HG02938 (cell line): ENCODE results near the gene TMA16.
"Not testable (repeated sequence)": the region's sequence is repeated elsewhere in the genome, so short reads cannot be mapped to it uniquely, and the experiment has no call there.

Experiments used
- ATAC-seq: cut with Tn5 transposase; IDR thresholded peaks from one replicate; pipeline ENCODE4 v1.9.1; 2021; ENCODE audit warnings: mild to moderate bottlenecking, moderate library complexity; ENCODE audit not compliant: unreplicated experiment

TMA16 gene

DNA sequence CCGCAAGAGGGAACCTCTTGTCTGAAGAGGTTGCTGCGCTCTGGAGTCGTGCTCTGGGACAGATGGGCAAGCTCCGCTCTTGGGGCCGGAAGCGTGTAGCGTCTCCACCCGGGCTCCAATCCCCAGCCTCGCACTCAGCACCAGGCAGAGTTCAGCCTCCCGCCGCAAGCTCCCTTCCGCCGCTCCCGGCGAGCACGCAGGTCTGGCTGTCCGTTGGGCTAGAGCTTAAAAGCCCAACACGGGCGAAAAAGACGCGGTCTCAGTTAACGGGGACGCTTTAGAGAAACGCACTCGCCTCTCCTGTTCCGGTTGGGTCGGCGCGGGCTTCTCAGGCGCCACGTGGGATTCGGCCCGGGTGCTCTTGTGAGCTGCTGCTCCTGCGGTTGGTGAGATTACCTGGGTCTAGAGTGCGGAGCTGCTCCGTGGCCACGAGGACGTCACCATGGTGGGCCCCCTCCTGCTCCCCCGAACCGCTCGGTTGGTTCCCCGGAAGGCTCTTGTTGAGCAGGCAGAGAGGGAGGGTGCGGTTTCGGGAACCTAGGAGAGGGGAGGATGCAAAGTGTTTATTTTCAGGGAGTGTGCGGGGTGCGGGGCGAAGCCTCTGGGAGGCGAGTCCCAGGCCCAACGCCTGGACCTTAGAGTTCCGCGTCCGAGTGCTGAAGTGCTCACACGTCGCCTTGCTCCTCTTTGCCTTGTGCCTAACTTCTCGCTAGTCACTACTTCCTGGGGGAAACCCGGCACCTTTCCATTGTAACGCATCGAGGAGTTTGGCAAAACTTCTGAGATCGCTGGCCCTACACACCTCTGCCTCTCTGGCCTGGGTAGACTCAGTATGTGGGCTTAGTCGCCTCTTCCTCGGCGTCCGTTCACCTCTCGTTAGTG is at the start of gene TMA16:
Gene TMA16 (plus strand): TSS at position 331 of the 882 bp plus-strand sequence. CDS start 112 bp downstream, at position 443.
- ATAC-seq: peak; percentile 77

DNA sequence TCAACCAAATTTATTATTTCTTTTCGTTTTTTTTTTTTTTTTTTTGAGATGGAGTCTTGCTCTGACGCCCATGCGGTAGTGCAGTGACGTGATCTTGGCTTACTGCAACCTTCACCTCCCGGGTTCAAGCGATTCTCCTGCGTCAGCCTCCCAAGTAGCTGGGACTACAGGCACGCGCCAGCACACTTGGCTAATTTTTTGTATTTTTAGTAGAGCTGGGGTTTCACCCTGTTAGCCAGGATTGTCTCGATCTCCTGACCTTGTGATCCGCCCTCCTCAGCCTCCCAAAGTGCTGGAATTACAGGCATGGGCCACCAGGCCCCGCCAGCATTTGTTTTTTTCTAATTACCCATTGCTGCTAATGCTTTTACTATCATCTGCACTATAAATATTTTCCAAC is 47.5 kb upstream of the TMA16 start:
- not testable (repeated sequence) for ATAC-seq

DNA sequence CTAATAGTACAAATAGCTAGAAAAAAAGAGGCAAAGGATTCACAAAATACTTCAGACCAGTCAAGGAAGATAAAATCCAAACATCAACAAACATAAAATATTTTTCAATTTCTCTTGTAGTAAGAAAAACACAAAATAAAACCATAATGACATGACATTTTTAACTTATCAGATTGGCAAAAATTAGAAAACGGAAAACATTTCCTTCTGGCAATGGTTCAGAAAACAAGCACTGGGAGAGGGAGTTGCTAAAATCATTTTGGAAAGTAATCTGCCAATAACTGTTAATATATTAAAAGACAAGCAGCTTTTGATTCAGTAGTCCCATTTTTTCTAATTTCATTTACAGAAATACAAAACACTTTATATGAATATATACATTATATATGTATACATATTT is 47.0 kb upstream of the TMA16 start:
- ATAC-seq: no peak

DNA sequence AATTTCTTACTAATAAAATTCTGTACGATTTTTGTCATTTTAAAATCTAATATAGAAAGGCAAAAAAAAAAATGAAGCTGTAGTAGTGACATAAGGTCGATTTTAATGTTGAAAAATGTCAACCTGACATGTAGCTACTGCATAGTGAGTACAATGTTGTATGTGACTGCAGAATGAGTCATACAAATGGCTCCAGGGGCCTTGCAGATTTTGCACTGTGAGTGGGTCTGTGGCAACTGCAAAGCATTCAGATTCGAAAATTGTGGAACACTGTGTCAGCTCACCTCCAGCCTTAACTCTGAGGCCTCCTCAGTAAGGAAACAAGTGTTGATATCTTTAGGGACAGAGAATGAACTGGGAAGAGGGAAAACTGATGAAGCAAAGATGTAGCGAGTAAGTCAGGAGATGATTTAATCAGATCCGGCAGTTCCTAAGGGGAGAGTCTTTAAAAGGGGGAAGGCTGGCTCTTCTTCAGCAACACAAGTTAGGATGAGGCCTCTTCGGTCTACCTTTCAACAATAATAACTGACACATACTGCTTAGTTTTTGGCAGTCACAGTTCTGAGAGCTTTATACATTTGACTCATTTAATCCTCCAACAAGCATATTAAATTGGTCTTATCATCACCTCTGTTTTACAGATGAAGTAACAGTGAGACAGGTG is 45.8 kb upstream of the TMA16 start:
- ATAC-seq: no peak

DNA sequence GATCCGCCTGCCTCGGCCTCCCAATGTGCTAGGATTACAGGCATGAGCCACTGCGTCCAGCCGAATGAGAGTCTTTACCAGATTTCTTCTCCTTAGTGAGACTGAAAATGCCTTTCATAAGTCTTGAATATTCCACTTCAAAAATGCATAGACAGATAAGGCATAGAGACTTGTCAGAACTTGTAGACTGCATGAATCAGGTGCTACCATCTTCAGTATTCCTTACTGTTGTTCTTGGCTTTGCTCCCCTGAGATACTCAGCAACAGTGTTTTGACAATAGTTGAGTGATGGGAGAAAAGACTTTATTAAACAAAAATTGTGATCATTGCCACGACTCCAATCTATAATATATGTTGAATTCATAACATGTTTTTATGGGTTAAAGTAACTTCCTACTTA is 31.9 kb upstream of the TMA16 start:
- no peak for ATAC-seq

DNA sequence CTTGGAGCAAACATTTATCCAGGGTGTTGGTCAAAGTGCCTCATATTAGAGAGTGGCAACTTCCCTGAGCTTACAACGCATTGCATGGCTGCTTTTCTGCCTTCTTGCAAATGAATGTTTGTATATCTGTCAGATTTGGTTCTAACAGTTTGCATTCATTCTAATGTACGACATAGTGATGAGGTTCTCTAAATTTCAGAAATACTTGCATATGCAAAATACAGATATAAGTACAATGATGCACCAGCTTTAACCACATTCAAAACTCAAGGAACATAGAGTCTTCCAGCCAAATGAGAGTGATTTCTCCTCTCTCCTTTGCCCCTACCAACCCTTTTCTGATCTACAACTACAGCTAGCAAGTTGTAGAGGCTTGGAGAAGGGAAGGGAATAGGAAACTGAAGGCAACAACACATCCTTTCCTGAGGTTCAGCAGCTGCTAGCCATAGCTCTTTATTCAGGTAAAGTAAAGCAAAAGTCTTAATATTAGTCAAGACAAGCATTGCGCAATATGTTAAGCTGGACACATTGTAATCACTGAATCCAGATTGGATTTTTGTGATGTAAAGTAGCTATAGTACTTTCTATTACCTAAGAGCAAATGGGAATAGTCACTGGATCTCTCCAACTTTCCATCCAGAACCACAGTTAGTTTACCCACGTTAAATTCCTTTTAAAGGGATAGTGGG is 27.3 kb upstream of the TMA16 start:
- ATAC-seq: no peak

DNA sequence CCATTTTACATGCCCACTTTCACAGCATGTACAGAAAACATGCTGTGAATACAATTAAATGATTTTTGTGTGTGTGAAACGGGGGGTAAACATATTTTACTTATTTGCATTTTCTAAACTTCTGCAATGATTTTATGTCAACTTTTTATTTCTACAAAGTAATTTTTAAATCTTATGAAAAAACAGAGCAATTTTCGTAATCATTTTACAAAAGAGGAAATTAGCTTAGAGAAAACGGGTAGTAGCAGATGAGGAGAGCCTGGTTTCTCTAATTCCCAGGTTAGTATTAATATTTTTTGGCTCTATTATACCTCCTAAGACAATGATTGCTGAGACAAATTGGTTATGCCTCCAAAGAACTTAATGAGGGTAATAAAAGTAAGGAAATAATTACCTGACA is 24.1 kb upstream of the TMA16 start:
- no peak for ATAC-seq

DNA sequence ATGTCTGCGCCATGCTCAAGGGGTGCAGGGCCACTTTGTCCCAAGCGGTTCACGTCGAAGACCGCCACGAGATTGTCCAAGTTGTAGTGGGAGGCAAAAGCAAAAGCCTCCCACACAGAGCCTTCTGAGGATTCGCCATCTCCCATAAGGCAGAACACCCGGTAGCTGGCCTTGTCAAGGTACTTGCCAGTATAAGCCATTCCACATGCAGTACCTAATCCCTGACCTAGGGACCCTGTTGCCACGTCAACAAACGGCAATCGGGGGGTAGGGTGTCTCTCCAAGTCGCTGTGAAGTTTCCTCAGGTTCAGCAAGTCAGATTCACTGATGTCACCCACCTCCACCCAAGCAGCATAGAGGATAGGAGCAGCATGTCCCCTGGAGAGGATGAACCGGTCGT is 21.4 kb upstream of the TMA16 start:
- ATAC-seq: no peak

DNA sequence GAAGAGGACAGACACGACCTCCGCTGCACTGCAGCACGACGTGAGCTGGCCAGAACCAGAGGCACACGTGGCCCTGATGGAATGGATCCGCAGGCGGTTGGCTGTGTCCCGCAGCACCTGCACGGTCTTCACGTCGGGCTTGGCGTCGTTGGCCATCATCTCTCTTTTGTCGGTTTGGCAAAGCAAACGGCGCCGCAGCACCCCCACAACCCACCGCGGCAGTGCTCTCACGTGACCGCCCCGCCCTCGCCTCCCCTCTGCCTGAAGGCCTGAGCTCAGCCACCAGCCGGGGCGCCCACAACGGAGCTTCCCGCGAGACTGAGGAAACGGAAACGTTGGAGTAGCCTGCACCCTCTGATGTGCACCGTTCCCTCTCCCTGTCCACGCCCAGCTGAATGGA is 20.9 kb upstream of the TMA16 start, which contains the start of gene TKTL2:
Gene TKTL2 (minus strand): TSS at position 179 of the 400 bp plus-strand sequence. CDS start 20 bp downstream, at position 159.
- ATAC-seq: no peak

DNA sequence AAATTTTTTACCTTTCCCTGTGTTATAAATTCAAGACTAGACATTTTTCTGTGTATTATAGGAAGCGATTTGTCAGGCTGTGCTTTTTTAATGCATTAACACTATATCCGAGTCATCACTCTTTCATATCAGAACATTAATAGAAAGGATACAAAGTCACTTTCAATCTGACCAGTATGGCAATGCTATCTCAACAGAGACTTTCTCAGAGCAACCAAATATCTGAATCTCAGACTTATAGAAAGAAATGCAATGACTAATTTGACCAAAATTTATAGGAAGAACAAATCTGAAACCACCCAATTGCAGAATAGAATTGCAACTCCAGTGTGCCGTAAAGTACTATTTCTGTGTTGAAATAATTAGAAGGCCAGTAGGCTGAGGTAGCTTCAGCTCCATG is 20.5 kb upstream of the TMA16 start:
- ATAC-seq: no peak

DNA sequence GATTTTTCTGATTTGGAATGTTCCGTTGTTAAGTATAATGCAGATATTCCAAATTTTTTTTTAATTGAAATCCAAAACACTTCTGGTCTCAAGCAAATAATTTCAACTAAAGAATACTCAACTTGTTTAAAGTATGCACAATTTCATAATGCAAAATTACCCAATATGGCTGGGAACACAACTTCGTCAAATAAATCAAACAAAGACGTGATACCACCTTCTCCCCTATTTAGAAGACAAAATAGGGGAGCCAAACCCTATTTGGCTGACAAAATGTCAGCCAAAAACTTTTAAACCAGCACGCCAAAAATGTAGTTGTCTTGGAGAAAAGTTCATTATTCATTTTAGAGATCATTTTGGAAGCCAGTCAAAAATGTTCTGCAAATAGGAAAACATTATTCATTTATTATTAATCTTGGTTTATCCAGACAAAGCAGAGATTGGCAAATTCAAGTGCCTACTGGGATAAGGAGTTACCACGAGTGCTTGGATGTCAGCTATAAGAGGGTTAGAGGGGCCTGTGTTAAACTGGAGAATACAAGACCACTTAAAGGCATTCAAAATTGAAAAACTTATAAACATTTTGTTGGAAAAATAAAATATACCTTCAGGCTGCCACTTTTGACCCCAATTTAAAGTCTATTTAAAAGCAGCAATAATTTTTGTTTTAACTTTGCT is 17.6 kb upstream of the TMA16 start:
- no peak for ATAC-seq

DNA sequence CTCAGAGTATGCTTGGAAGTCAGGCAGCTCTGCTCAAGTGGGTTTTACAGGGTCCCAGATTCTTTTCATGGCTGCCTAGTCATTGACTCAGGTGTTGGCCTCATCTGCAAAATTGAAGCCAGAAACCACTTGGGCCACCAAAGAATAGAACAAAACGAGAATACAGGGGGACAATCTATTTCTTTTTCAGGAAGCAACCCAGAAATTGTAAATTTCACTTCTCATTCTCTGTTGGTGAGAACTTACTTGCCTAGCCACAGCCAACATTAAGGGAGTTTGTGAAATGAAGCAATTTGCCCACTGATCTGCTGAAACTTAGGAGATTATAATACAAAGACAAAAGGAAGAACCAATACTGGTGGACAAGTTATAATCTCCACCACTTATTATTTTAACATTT is 12.3 kb upstream of the TMA16 start:
- ATAC-seq: peak; percentile 72

DNA sequence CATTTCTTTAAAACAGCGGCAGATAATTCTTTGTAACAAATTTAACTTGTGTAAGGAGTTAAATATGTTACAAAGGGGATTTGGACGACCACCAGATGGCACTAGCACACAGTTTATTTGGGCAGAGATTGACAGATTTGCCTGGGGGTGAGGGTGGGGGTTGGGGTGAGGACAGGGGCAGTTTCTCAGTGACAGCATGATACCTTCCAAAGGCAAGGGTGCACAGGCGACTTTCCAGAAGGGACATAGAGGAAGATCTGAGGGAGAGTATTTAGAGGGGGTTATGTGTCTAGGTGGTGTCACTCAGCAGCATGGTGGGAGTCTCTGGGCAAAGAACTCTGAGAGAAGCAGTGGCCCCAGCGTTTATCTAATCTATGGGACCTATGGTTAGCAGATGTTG is 9.6 kb upstream of the TMA16 start:
- peak; percentile 46 for ATAC-seq

DNA sequence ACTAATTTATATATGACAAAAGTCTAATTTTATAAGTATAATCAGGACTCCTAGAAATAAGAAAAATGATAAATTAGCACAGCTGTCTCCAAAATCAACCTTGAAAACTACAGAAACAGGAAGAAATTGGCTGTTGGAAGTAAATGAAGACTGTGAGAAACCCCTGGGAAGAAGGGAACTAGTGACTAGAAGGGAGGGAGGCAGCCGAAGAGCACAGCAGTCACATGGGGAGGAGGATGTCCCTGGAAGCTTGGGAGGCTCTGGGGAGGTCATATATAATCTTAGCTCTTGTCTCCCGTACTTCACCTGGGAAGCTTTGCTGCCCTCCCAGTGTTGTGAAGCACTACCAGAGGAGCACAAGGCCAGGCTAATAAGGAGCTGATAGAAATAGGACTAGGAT is 8.9 kb upstream of the TMA16 start:
- ATAC-seq: no peak

DNA sequence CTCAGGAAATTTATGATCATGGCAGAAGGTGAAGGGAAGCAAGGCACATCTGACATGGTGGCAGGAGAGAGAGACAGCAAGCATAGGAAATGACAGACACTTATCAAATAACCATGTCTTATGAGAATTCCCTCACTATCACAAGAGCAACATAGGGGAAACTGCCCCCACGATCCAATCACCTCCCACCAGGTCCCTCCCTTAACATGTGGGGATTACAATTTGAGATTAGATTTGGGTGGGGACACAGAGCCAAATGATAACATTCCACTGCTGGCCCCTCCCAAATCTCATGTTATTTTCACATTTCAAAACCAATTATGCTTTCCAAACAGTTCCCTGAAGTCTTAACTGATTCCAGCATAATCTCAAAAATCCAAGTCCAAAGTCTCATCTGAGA is 8.2 kb upstream of the TMA16 start:
- ATAC-seq: no peak

DNA sequence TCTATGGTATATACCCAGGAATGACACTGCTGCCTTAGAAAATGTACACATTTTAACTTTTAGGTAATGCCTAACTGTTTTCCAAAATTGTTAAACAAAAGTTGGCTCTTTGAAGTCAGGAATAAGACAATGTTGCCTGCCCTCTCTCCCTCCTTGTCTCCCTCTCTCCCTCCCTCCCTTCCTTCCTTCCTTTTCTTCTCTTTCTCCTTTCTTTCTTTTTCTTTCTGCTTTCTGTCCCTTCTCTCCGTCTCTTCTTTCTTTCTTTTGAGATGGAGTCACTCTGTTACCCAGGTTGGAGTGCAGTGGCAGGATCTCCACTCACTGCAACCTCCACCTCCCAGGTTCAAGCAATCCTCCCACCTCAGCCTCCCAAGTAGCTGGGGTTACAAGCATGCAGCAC is 4.6 kb upstream of the TMA16 start:
- no peak for ATAC-seq

DNA sequence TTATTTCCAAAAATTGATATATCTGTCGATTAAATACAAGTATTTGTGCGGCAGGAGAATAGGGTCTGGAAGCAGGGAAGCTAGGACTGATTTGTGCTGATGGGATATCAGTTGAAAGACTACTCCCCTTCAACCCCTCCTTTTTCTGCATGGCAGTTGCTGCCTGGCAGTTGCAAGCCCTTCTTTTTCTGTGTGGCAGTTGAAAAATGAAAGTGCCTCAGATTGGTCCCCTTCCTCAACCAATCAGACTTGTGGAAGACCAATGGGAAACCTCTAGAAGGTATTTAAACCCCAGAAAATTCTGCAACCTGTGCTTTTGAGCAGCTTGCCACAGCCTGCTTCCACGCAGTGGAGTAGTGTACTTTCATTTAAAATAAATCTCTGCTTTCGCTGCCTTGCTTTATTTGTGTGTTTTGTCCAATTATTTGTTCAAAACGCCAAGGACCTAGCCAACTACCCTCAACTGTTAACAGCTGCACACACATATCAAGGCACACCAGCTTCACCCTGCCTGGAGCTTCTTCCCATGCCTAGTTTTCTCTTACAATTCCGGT is 1.5 kb upstream of the TMA16 start:
- no peak for ATAC-seq

DNA sequence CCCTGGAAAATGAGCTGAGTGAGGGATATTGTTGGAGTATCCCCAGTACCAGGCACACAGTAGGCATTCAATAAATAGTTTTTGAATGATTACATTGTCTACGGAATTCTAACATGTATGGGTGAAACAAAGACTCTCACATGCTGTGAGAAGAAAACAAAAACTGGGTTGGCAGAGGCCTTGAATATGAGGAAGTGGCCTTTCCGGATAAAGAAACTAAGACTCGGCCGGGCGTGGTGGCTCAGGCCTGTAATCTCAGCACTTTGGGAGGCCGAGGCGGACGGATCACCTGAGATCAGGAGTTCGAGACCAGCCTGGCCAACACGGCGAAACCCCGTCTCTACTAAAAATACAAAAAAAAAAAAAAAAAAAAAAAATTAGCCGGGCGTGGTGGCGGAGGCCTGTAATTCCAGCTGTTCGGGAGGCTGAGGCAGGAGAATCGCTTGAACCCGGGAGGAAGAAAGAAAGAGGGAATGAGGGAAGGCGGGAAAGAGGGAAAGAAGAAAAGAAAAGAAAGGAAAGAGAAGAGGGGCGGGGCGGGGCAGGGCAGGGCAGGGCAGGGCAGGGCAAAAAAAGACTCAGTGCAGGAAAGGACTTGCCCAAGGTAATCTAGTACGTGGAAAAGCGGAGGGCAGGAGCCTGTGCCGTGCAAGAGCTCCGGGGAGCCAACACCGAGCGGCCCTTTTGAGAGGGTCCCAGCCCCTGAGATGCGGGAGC is 689 bp upstream of the TMA16 start:
- ATAC-seq: peak; percentile 28

DNA sequence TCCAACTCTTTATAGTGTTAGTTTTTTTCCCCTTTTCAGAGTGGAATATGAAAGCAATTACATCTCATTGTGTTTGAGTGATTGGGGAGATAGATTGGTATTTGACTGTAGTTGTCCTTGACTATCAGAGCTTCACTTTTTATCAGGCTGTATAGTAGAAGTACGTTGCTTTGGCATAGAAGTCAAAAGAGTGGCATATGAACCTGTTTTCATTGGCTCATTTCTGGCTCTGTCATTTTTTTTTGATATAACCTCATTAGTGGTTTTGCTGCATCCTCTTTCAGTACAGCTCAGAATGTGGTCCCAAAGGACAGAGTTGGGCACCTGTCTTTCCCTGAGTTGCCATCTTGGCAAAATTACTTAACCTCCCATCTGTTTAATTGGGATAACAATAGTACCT is 1.4 kb downstream of the TMA16 start:
- peak; percentile 24 for ATAC-seq

DNA sequence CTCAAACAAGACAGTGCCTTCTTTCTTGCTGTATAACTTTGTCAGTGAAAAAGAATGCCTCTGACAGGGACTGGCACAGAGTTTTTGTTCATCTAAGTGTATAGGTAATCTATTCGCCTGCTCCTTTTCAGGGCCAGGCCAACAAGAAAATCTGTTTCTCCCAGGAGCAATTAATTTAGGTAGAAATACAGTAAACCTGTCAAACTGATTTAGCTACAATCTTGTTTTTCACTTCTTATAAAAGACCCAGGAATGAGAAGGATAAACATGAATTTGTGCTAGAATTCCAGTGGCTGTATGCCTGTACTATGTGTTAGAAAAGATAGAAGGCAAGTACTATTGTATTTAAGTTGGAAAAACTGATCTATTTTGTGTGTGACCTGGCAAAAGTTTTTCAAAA is 6.1 kb downstream of the TMA16 start:
- ATAC-seq: no peak
